Measurements from ENCODE around the gene CHST15.

The CHST15 gene

GRCh38 chr10:124092860-124093773, at the start of gene CHST15:
Gene CHST15, minus strand, starts transcription at chr10:124093598. Its CDS starts 47,386 bp downstream, at chr10:124046212.
- no peak for DNase-seq (ENCODE audit: low read depth in 4 of 4, low spot score in 1 of 4)

GRCh38 chr10:124142960-124143359, 49.6 kb upstream of the CHST15 start:
- DNase-seq (ENCODE audit: low read depth in 4 of 4, low spot score in 1 of 4): no peak

- no peak for DNase-seq (ENCODE audit: low read depth in 4 of 4, low spot score in 1 of 4)
Observed at GRCh38 chr10:124142006-124142739, 48.8 kb upstream of the CHST15 start.

- no peak for DNase-seq (ENCODE audit: low read depth in 4 of 4, low spot score in 1 of 4)
Observed at GRCh38 chr10:124138883-124139348, 45.5 kb upstream of the CHST15 start.

GRCh38 chr10:124138195-124138882, 44.9 kb upstream of the CHST15 start:
- no peak for DNase-seq (ENCODE audit: low read depth in 4 of 4, low spot score in 1 of 4)

- DNase-seq (ENCODE audit: low read depth in 4 of 4, low spot score in 1 of 4): no peak
Observed at GRCh38 chr10:124134251-124134893, 41.0 kb upstream of the CHST15 start.

GRCh38 chr10:124132876-124133275, 39.5 kb upstream of the CHST15 start:
- DNase-seq (ENCODE audit: low read depth in 4 of 4, low spot score in 1 of 4): no peak

GRCh38 chr10:124132306-124132705, 38.9 kb upstream of the CHST15 start:
- DNase-seq (ENCODE audit: low read depth in 4 of 4, low spot score in 1 of 4): no peak

- no peak for DNase-seq (ENCODE audit: low read depth in 4 of 4, low spot score in 1 of 4)
Observed at GRCh38 chr10:124131172-124131571, 37.8 kb upstream of the CHST15 start.

GRCh38 chr10:124130198-124130900, 37.0 kb upstream of the CHST15 start:
- no peak for DNase-seq (ENCODE audit: low read depth in 4 of 4, low spot score in 1 of 4)

GRCh38 chr10:124129471-124129870, 36.1 kb upstream of the CHST15 start:
- DNase-seq (ENCODE audit: low read depth in 4 of 4, low spot score in 1 of 4): no peak

- DNase-seq (ENCODE audit: low read depth in 4 of 4, low spot score in 1 of 4): no peak
Observed at GRCh38 chr10:124128811-124129145, 35.4 kb upstream of the CHST15 start.

GRCh38 chr10:124127965-124128810, 34.8 kb upstream of the CHST15 start:
- no peak for DNase-seq (ENCODE audit: low read depth in 4 of 4, low spot score in 1 of 4)

GRCh38 chr10:124127563-124127962, 34.2 kb upstream of the CHST15 start:
- no peak for DNase-seq (ENCODE audit: low read depth in 4 of 4, low spot score in 1 of 4)

- DNase-seq (ENCODE audit: low read depth in 4 of 4, low spot score in 1 of 4): no peak
Observed at GRCh38 chr10:124126983-124127385, 33.6 kb upstream of the CHST15 start.

GRCh38 chr10:124126145-124126982, 33.0 kb upstream of the CHST15 start:
- no peak for DNase-seq (ENCODE audit: low read depth in 4 of 4, low spot score in 1 of 4)

- no peak for DNase-seq (ENCODE audit: low read depth in 4 of 4, low spot score in 1 of 4)
Observed at GRCh38 chr10:124125305-124126116, 32.1 kb upstream of the CHST15 start.

- no peak for DNase-seq (ENCODE audit: low read depth in 4 of 4, low spot score in 1 of 4)
Observed at GRCh38 chr10:124124769-124125161, 31.4 kb upstream of the CHST15 start.

All from stimulated activated CD4-positive, alpha-beta T cell treated with anti-CD3 and anti-CD28 coated beads, Interleukin-1b, Interleukin-23, amount 100 ng/mL, for 24 hours (primary cell).